ENCODE data around the gene PXMP2. TPM values are rescaled to one million over a fixed set of nuclear protein-coding genes. Genes with fewer than 3 reads are reported as not detected.

Gene PXMP2
- total RNA-seq, 4 donors from 2014 or later, result 39.7 to 68.4 (median 55.8) TPM

- Histone ChIP-seq H3K36me3 (peaks cover under 1 to 9% (median 4%) of the 10 kb centered on the region in 4 donors), H3K9me3 (no peaks in the 10 kb centered on the region), H3K4me3 (peak overlapping the region; percentile 71 to 96 (median 84)), H3K27ac (replicated peaks in 1 of 4) (peak overlapping the region; percentile 79 to 82 (median 81)), H3K4me1 (peaks cover 18 to 38% (median 29%) of the 10 kb centered on the region in 4 donors), H3K27me3 (peaks cover 0 to 4% (median 0%) of the 10 kb centered on the region in 4 donors)
- TF ChIP-seq, protein P1, sequence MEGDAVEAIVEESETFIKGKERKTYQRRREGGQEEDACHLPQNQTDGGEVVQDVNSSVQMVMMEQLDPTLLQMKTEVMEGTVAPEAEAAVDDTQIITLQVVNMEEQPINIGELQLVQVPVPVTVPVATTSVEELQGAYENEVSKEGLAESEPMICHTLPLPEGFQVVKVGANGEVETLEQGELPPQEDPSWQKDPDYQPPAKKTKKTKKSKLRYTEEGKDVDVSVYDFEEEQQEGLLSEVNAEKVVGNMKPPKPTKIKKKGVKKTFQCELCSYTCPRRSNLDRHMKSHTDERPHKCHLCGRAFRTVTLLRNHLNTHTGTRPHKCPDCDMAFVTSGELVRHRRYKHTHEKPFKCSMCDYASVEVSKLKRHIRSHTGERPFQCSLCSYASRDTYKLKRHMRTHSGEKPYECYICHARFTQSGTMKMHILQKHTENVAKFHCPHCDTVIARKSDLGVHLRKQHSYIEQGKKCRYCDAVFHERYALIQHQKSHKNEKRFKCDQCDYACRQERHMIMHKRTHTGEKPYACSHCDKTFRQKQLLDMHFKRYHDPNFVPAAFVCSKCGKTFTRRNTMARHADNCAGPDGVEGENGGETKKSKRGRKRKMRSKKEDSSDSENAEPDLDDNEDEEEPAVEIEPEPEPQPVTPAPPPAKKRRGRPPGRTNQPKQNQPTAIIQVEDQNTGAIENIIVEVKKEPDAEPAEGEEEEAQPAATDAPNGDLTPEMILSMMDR (IDR thresholded peaks at IDR 0.05), result no peak
- no peak for TF ChIP-seq POLR2A (IDR thresholded peaks at IDR 0.05; ENCODE audit: low read depth)
- no peak for TF ChIP-seq EP300 (IDR thresholded peaks at IDR 0.05)
- no peak for TF ChIP-seq POLR2AphosphoS5 (IDR thresholded peaks at IDR 0.05)
- intact Hi-C loops (cut with DNase I), result no loop called here
- WGBS, result 0% methylated on average over 7 of the region's 26 CpGs
- DNase-seq (ENCODE audit: extremely low spot score), result no peak
Observed at GRCh38 chr12:132710043-132710404, 22.6 kb downstream of the PXMP2 start.

- Histone ChIP-seq H3K27ac (replicated peaks in 1 of 4) (peak within 1 kb of the TSS; percentile 79 to 82 (median 81)), H3K9me3 (no peaks in the 10 kb centered on the region), H3K4me3 (peak within 1 kb of the TSS; percentile 71 to 96 (median 84)), H3K4me1 (peaks cover 18 to 38% (median 29%) of the 10 kb centered on the region in 4 donors), H3K27me3 (peaks cover 0 to 4% (median 0%) of the 10 kb centered on the region in 4 donors), H3K36me3 (peaks cover 6 to 15% (median 8%) of the 10 kb centered on the region in 4 donors)
- TF ChIP-seq EP300 (IDR thresholded peaks at IDR 0.05), result no peak
- TF ChIP-seq, protein P1 (IDR thresholded peaks at IDR 0.05), result peak in 1 of 3 experiments; percentile 24
- TF ChIP-seq POLR2A (IDR thresholded peaks at IDR 0.05; ENCODE audit: low read depth), result peak; percentile 10
- peak; percentile 77 to 84 for TF ChIP-seq POLR2AphosphoS5 (IDR thresholded peaks at IDR 0.05)
- peak; percentile 92 for DNase-seq (ENCODE audit: extremely low spot score)
- 0% methylated on average over 15 of the region's 94 CpGs for WGBS
- intact Hi-C loops (cut with DNase I), result no loop called here
Observed at GRCh38 chr12:132710405-132711079, 23.2 kb downstream of the PXMP2 start, which contains the start of gene PGAM5. PGAM5 (plus strand) TSS chr12:132710842; CDS start chr12:132710877, 35 bp downstream.

- TF ChIP-seq EP300 (IDR thresholded peaks at IDR 0.05) (no peak), POLR2AphosphoS5 (IDR thresholded peaks at IDR 0.05) (no peak)
- TF ChIP-seq, protein P1 (IDR thresholded peaks at IDR 0.05), result no peak
- H3K4me1 ChIP-seq, result peaks cover 18 to 38% (median 29%) of the 10 kb centered on the region in 4 donors
- H3K27me3 ChIP-seq, result peaks cover 0 to 4% (median 0%) of the 10 kb centered on the region in 4 donors
- intact Hi-C loops (cut with DNase I), result no loop called here
- no peaks in the 10 kb centered on the region for H3K9me3 ChIP-seq
- 26% methylated on average over 19 of the region's 59 CpGs for WGBS
- peak overlapping the region; percentile 79 to 82 (median 81) for H3K27ac ChIP-seq (replicated peaks in 1 of 4)
- peak overlapping the region; percentile 71 to 96 (median 84) for H3K4me3 ChIP-seq
- DNase-seq (ENCODE audit: extremely low spot score), result no peak
- H3K36me3 ChIP-seq, result peaks cover 10 to 22% (median 15%) of the 10 kb centered on the region in 4 donors
Observed at GRCh38 chr12:132711080-132711843, 23.9 kb downstream of the PXMP2 start.

DNA sequence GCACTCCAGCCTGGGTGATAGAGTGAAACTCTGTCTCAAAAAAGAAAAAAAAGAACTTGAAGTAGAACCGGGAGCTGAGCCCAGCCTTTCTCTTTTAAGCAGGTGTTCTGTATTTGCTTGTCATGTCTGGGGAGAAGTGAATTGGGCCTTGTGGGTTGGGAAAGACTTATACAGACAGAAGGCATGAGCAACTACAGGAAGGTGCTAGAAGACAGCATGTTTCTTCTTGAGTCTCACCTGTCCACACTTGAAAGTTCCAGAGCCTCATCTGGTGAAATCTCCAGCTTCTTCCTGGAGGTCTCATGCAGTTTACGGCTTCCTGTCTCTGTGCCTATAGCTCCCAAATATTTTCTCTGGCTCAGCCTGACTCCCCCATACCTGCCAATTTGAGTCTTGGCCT lies 25.7 kb downstream of the PXMP2 start:
- intact Hi-C loops (cut with DNase I), result no loop called here
- 61% methylated on average over 2 of the region's 2 CpGs for WGBS

More for the DNA sequence above, 25.7 kb downstream of the PXMP2 start:
- peaks cover 0 to 4% (median 0%) of the 10 kb centered on the region in 4 donors for H3K27me3 ChIP-seq
- H3K27ac ChIP-seq (replicated peaks in 1 of 4), result no peak overlapping the region
- TF ChIP-seq, protein P1 (IDR thresholded peaks at IDR 0.05), result no peak
- no peak for TF ChIP-seq POLR2A (IDR thresholded peaks at IDR 0.05; ENCODE audit: low read depth)
- TF ChIP-seq POLR2AphosphoS5 (IDR thresholded peaks at IDR 0.05), result no peak
- no peak for TF ChIP-seq EP300 (IDR thresholded peaks at IDR 0.05)
- H3K36me3 ChIP-seq, result peaks cover 28 to 40% (median 34%) of the 10 kb centered on the region in 4 donors
- no peak overlapping the region for H3K4me3 ChIP-seq
- DNase-seq (ENCODE audit: extremely low spot score), result no peak
- H3K4me1 ChIP-seq, result peaks cover 18 to 38% (median 29%) of the 10 kb centered on the region in 4 donors
- no peaks in the 10 kb centered on the region for H3K9me3 ChIP-seq

Data from esophagus muscularis mucosa (tissue), 4 donors.